Measurements from ENCODE around the gene TMEM81.

Gene TMEM81

DNA sequence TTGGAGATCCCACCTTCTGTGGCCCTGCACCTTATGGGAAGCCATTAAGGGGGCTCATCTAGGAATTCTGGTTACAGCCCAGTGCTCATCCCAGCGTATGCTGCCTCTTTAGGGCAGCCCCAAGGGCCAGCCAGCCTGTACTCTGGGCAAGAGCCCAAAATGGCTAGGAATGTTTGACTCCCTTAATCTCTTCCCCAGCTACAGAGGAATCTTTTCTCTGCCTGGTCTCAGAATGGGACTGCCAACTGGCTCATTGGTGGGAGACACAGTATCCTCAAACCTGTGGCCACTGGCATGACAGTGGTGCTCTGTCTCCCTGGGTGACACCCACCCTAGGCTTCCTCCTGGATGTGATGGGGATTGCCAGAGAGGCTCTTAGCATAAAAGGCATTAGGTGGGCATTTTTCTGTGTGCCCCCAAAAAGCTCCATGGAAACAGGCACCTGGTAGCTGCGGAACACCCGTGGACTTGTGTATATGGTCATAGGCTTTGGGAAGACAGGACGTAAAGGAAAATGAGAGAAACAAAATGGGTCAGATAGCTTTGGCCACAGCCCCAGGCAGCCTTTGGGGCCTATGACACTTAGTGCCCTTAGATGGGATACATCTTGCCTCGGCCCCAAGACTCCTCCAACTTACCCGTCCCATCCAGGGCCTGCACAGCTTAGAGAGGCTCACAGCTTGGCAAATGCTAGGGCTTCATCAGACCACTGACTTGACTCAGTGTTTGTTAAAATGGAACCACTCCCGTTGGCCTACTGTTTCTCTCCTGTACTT is 6.9 kb downstream of the TMEM81 start:
- DNase-seq (ENCODE audit: extremely low read depth in 1 of 2, low read depth in 1 of 2): no peak

DNA sequence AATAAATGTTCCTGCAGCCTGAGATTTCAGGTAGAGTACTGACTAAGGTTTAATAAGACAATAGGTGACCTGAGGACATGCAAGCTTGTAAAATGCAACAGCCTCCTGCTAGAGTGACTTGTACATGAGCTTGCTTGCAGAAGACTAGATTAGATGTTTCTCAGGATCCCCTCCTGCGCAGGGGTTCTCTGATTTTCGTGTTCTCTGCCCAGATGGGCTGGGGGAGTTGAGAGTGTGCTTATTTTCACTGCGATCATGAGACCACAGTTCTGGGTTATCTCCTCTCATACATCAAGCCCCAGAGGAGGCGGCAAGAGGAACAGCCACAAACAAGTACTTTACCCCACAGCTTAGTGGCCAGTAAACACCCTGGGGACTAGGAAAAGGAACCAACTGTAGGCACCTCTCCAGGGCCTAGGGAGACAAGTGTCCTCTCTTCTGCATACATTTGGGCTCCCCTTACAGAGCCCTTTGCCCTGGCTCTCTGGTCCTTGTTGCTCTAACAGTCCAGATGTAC is 8.0 kb downstream of the TMEM81 start:
- DNase-seq (ENCODE audit: extremely low read depth in 1 of 2, low read depth in 1 of 2): no peak

DNA sequence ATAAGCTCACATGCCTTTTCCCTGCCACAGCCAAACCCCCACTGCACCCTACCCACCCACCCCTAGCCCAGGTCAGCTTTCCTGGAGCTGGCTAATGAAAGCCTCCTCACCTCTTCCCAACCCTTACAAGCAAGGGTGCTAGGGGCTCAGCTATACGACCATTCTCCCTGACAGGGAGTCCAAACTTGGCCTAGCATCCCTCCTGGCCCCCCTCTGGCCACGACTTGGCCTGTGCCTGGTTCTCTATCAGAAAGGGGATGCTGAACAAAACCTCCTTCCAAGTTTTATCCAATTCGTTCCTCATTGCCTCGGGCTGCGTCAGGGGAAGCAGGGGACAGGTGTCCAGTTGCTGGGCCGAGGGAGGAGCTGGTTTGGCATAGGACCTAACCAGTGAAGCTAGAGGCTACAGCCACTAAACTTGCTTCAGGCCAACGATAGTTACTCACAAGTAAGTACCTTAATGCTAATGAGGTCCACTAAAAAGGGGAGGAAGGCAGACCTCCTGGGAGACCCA is 8.6 kb downstream of the TMEM81 start:
- no peak for DNase-seq (ENCODE audit: extremely low read depth in 1 of 2, low read depth in 1 of 2)

DNA sequence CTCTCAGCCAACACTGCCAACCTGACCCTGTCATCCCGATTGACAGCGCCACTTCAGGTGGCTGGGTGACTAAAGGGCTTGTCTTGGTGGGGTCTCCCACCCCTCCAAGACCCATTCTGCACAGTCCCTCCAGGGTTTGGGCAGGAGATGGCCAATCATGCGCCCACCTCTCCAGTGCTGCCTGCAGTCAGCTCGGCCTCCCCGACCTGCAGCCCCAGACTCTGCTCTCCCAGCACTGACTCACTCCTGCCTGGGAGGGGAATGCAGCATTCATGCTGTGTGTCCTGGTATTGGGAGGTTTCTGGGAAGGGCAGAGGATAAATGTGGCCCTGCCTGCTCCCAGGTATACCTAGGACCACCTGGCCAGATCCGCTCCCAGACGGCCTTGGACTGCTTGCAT is 9.7 kb downstream of the TMEM81 start:
- DNase-seq (ENCODE audit: extremely low read depth in 1 of 2, low read depth in 1 of 2): no peak

DNA sequence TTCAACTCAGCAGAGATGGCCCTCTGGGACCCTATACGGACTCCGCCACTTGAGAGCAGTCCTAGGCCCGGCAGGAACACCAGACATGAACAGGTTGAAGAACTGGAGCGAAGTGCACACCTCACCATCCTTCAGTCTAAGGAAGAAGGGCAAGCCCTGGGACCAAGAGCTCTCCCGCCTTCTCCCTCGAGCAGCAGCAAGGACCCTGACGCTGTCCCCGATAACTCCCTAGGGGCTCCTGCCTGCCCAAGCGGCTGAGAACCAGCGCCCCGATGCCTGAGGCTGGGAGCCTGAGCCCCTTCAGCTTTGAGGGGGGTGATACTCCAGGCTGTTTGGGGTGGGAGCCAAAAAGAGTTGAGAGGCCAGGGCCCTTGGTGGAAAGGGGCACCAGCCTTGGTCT is 10.2 kb downstream of the TMEM81 start:
- DNase-seq (ENCODE audit: extremely low read depth in 1 of 2, low read depth in 1 of 2): no peak

DNA sequence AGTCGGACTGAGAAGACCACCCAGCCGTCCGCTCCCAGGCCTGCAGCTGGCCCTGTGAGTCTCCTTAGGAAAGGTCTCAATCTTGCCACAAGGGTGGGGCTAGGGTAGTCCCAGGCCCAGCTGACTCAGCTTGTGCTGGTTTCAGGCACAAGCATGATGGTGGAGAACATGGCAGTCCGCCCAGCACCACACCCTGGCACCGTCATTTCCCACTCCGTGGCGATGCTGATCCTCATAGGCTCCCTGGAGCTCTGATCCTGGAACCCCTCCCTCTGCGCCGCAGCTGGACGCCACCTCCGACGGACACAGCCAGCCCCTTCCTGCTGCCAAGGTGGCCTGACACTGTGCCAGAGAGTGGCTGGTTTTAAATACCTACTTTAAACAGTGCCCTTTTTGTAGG is 10.7 kb downstream of the TMEM81 start:
- no peak for DNase-seq (ENCODE audit: extremely low read depth in 1 of 2, low read depth in 1 of 2)

DNA sequence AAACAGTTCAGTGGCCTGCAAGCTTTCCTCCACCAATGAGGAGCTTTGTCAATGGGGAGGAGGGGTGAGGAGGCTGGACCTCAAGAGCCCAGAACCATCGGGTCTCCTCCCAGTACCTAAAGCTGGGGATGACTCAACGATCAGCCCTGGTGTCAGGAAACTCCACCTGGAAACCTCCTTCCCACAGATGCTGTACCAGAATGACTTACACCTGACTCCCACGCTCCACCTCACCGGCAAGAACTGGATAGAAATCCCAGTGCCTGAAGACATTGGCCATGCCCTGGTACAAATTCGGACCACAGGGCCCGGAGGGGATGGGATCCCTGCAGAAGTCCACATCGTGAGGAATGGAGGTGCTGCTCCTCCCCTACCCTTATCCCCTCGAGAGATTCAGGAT is 11.4 kb downstream of the TMEM81 start:
- no peak for DNase-seq (ENCODE audit: extremely low read depth in 1 of 2, low read depth in 1 of 2)

DNA sequence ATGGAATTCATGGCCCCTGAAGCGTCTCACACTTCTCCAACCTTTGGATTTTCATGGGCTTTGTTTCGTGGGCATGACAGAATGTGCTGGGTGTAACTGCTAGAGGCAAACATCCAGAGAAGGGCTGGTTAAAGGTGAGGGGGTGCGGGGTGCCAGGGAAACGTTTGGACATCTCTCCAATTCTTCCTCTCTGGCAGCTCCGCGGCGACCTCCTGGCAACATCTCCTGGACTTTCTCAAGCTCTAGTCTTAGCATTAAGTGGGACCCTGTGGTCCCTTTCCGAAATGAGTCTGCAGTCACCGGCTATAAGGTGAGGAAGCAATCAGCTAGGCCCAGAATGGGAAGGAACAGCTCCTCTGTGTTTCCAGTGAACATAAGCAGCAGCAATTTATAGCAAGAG is 12.0 kb downstream of the TMEM81 start:
- DNase-seq (ENCODE audit: extremely low read depth in 1 of 2, low read depth in 1 of 2): no peak

DNA sequence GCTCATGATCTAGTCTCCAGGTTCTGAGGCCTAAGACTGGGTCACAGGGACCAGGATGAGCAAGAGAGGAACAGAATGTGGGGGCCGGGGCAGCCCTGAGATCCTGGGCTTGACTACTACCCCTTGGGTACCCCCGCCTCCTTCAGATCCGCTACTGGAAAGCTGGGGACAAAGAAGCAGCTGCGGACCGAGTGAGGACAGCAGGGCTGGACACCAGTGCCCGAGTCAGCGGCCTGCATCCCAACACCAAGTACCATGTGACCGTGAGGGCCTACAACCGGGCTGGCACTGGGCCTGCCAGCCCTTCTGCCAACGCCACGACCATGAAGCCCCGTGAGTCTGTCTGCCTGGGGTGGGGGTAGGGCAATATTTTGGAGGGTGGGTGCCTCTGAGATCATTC is 12.5 kb downstream of the TMEM81 start:
- DNase-seq (ENCODE audit: extremely low read depth in 1 of 2, low read depth in 1 of 2): no peak

DNA sequence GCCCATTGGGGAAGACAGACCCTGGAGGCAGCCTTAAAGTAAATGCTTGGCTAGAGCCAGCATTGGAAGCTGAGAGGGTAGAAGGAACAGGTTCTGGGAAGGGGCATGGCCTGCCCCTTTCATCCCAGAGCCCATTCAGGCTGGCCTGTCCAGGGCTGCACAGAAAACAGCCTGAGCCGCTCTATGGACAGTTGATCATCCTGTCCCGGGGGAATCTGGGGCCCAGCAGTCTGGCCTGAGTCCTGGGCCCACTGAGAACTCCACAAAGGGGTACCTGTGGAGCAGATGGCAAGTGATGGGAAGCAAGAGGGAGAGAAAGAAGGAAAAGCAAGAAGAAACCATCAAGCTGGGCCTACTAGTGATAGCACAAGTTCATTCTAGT is 13.2 kb downstream of the TMEM81 start:
- DNase-seq (ENCODE audit: extremely low read depth in 1 of 2, low read depth in 1 of 2): no peak

DNA sequence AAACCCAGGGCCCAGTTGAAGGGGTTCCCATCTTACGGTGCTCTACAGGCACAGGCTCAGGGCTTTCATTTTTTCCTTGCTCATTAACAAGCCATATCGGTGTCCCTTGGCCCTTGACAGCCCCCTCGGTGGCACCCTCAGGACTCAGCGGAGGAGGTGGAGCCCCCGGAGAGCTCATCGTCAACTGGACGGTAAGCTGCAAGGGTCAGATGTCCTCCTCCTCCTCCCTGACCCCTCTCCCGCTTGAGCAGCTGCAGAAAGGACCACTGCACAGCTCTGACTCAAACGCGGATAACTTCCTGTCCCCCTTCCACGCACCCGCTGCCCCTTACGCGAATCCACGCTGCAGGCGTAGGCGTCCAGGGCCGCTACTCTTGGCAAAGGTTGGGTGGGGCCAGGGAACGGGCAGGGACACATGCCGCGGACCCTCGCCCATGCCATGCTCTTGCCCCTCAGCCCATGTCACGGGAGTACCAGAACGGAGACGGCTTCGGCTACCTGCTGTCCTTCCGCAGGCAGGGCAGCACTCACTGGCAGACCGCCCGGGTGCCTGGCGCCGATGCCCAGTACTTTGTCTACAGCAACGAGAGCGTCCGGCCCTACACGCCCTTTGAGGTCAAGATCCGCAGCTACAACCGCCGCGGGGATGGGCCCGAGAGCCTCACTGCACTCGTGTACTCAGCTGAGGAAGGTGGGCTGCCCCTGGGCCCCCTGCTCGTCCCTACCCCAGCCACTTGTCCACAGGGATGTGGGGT is 14.7 kb downstream of the TMEM81 start:
- DNase-seq (ENCODE audit: extremely low read depth in 1 of 2, low read depth in 1 of 2): no peak

DNA sequence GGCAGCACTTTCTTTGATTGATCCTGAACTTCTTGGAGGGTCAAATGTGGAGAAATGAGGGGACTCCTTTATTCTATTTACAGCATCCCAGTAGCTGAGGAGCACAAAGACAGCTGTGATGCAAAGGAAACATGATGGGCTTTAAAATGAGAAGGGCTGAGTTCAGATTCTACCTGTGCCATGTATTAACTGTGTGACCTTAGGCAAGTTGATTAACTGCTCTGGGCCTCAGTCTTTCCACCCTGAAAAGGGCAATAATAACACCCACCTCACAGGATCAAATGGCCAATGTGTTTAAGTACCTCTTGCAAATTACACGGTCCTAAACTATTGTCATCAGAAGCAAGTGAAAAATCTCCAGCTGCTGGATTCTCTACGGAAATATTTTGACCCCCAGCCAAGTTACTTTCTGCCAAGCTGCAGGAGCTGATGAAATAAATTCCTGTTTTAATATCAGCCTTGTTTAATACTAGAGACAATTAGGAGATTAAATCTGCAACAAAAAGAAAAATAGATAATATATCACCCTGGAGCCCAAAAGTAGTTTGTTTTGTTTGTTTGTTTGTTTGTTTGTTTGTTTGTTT is 15.7 kb downstream of the TMEM81 start:
- no peak for DNase-seq (ENCODE audit: extremely low read depth in 1 of 2, low read depth in 1 of 2)

DNA sequence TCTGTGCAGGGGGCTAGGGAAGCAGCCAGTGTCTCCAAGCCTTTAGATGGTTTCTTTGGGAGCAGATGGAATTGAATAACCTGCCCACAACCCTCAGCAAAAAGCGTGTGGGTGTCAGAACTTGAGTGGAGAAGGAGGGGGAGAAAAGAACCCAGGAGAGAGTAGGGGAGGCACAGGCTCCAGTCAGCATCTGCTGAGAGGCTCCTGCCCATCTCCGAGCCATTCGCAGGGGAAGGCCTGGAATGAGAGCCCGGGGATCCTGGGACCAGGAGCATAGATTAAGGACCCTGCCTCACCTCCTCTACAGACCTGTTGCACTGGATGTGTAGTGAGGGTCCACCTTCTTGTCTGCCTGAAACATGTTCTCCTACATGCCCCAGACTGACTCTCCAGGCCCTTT is 16.3 kb downstream of the TMEM81 start:
- no peak for DNase-seq (ENCODE audit: extremely low read depth in 1 of 2, low read depth in 1 of 2)

DNA sequence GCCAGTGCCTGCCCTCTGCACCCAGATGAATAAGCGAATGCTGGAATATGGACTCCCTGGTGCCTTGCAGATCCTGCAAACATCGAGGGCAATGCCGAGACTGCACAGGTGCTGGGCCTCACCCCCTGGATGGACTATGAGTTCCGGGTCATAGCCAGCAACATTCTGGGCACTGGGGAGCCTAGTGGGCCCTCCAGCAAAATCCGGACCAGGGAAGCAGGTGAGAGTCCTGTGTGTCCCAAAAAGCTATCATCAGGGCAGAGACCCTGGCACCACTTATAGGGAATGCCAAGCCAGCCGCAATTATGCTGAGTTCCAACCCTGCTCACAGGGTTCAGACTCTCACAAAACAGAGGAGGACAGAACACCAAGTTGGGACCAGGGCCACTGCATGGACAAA is 17.2 kb downstream of the TMEM81 start:
- no peak for DNase-seq (ENCODE audit: extremely low read depth in 1 of 2, low read depth in 1 of 2)

DNA sequence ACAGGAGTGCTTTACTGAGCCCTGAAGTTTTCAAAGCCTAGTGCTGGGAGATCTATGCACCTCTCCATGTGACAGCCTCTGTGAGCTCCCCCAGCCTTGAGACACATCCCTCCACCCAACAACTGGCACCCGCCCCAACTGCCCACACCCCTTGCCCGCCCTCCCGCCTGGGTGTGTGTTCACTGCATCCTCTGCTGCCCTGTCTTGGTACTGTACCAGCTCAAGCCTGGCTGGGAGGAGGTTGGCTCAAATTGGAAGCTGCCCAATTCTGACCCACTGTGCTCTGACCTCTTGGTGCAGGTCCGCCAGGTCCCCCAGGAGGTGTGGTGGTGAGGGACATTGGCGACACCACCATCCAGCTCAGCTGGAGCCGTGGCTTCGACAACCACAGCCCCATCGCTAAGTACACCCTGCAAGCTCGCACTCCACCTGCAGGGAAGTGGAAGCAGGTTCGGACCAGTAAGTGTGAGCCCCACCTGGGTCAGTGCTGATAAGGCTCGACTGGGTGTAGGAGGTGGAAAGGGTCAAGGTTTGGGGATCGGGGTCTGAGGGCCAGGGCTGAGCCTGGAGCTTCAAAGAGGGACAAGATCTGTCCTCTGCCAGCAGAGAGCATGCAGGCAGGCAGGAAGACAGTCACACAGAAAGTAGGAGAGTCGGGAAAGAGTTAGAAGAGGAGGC is 18.0 kb downstream of the TMEM81 start:
- no peak for DNase-seq (ENCODE audit: extremely low read depth in 1 of 2, low read depth in 1 of 2)

DNA sequence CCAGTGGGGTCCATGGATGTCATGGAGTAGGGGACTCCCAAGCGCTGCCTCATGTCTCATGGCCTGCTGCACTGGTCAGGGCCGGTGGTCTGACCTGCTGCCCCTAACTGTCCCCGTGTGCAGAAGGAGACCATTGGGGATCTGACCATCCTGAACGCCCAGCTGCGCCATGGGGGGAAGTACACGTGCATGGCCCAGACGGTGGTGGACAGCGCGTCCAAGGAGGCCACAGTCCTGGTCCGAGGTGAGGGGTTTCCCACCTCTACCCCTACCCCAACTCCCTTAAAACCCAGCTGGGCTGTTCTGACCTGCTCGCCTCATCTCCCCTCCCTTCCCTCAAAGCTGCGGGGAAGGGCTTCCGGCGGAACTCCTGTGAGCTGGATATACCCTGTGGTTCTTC is 18.6 kb downstream of the TMEM81 start:
- no peak for DNase-seq (ENCODE audit: extremely low read depth in 1 of 2, low read depth in 1 of 2)

DNA sequence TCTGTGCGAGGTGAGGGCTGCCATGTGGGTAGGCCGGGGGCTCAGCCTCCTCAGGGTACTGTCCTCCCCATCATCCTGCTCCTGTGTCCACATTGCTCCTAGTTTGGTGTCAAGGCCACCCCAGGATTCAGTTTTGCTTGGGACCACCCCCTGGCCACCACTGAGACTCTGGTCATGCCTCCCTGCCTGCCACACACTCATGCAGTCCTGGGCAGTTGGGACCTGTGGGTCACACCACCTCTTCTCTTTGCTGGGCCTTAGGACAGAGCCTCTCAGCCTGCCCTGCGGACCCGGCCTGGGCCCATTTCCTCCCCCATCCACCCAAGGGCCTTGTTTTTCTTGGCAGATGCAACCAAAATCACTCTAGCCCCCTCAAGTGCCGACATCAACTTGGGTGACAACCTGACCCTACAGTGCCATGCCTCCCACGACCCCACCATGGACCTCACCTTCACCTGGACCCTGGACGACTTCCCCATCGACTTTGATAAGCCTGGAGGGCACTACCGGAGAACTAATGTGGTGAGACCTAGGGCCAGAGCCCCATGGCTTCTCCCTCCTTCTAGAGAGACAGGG is 19.4 kb downstream of the TMEM81 start:
- DNase-seq (ENCODE audit: extremely low read depth in 1 of 2, low read depth in 1 of 2): no peak

DNA sequence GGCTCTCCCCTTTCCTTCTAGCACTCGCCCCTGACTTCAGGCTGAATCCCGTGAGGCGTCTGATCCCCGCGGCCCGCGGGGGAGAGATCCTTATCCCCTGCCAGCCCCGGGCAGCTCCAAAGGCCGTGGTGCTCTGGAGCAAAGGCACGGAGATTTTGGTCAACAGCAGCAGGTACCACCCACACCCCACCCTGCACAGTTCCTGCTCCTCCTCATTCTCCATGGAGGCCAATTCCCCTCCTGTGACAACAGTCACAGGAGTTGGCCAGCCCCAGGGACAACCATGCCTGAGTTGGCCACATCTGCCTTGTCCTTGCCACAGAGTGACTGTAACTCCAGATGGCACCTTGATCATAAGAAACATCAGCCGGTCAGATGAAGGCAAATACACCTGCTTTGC is 20.0 kb downstream of the TMEM81 start:
- no peak for DNase-seq (ENCODE audit: extremely low read depth in 1 of 2, low read depth in 1 of 2)

DNA sequence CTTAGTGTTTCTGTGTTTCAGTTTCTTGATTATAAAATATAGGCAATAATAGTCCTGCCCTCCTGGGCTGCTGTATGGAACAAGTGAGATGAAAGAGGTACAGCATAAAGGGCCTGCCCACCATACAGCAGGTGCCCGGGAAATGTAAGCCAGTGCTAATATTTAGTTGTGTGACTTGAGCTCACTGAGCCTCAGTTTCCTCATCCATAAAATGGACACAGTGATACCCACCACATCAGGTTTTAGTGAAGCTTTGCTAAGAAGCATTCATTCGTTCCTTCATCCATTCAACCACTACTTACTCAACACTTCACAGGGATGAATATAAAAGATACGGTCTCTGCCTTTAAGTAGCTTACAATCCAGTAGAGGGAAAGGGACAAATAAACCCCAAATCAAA is 21.4 kb downstream of the TMEM81 start:
- DNase-seq (ENCODE audit: extremely low read depth in 1 of 2, low read depth in 1 of 2): no peak

DNA sequence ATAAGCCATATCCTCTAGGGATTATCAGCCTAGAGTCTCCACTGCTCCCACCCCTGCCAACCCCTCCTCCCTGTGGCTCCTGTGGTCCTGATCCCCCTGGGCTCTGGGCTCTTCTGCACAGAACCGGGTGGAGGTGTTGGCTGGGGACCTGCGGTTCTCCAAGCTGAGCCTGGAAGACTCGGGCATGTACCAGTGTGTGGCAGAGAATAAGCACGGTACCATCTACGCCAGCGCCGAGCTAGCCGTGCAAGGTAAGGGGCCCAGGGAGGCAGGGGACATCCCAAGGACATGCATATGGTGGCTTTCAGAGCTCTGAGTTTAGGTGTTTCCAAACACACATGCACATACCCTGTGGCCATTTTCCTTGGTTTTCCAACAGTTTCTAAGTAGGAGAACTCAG is 21.9 kb downstream of the TMEM81 start:
- DNase-seq (ENCODE audit: extremely low read depth in 1 of 2, low read depth in 1 of 2): no peak

DNA sequence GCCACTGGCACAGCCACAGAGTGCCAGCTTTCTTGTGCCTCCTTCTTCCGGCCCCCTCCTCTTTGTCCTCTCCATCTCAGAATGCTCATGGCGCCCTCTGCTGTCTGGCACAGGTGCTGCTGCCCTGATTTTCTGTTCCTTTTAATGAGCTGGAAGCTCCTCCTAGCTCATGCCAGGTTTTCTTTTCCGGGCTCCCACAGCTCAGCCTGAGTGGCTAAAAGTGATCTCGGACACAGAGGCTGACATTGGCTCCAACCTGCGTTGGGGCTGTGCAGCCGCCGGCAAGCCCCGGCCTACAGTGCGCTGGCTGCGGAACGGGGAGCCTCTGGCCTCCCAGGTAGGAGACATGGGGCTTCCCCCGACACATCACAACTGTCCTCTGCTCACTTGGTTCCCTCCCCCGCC is 22.6 kb downstream of the TMEM81 start:
- peak; percentile 22 to 45 for DNase-seq (ENCODE audit: extremely low read depth in 1 of 2, low read depth in 1 of 2)

Data from activated CD8-positive, alpha-beta memory T cell treated with anti-CD3 and anti-CD28 coated beads for 1 hour (primary cell).